HCT116 (cell line): ENCODE results near the gene EIF2A. TPM values are rescaled to one million over a fixed set of nuclear protein-coding genes. Genes with fewer than 3 reads are reported as not detected.
A peak's percentile ranks its signal among the peaks of the same experiment; 100 is the strongest.

Experiments
- ATAC-seq: fragments of 200-7000 bp; cut with Tn5 transposase; 2 replicates; pipeline ENCODE4 v1.9.1; 2020; ENCODE audit warnings: mild to moderate bottlenecking, moderate library complexity
- BruUV-seq: library from RNA; stranded (reverse); fragments of 400-500 nt; replicated peaks from 2 replicates; lab custom pipeline; 2021; lab: Mats Ljungman, UMichigan
- CTCF ChIA-PET: fragments of 300-600 bp; sonication (Branson Sonifier 250); formaldehyde crosslinking; loops from one replicate; lab custom pipeline; 2021; ENCODE audit warnings: antibody characterized with exemption; lab: Charles Lee
- POLR2A ChIA-PET: fragments of 300-600, 350-600 bp; sonication (Branson Sonifier 250); formaldehyde crosslinking; loops from one replicate; lab custom pipeline; 2021; ENCODE audit warnings: antibody characterized with exemption; lab: Charles Lee
- RAD21 ChIA-PET, 2 experiments: fragments of 300-600 bp; sonication (Branson Sonifier 250); formaldehyde crosslinking; loops; one replicate each; lab custom pipeline; 2023; ENCODE audit warnings: low total read pairs in 2 of 2; ENCODE audit not compliant: uncharacterized antibody in 2 of 2, unreplicated experiment in 2 of 2, low non-redundant PET in 1 of 2; lab: Charles Lee
- DNase-seq: peaks from one replicate; pipeline ENCODE4 v3.0.0-alpha.2; 2010; ENCODE audit warnings: low read depth, low spot score
- H2AFZ ChIP-seq: fragments of 200-600 bp; shearing (Covaris generic), sonication (generic); 2 replicates; pipeline ENCODE4 v1.6.1; 2017; ENCODE audit warnings: low read depth, mixed run types, mixed read lengths, antibody characterized with exemption, low read length; ENCODE audit not compliant: poor library complexity, severe bottlenecking
- H3K27ac ChIP-seq: 2 replicates; pipeline ENCODE4 v1.5.1; 2012; ENCODE audit warnings: low read depth, low read length
- H3K27me3 ChIP-seq: fragments of 200-600 bp; sonication (generic); 2 replicates; pipeline ENCODE4 v1.6.1; 2016; ENCODE audit warnings: mixed run types, low read length, mixed read lengths; ENCODE audit not compliant: insufficient read depth
- H3K36me3 ChIP-seq, 2 experiments: fragments of 200-500 bp in 1 of 2; fragments of 200-600 bp in 1 of 2; sonication (Bioruptor generic) in 1 of 2; sonication (generic) in 1 of 2; 2 replicates each; pipeline versions ENCODE4 v1.5.1 to v1.6.1; 2014 to 2016; ENCODE audit warnings: low read length in 2 of 2, inconsistent platforms in 1 of 2, mixed read lengths in 1 of 2, mixed run types in 1 of 2; ENCODE audit not compliant: insufficient read depth in 2 of 2, control insufficient read depth in 1 of 2
- H3K4me1 ChIP-seq, 2 experiments: fragments of 200-600 bp in 1 of 2; sonication (generic) in 1 of 2; 2 replicates each; pipeline versions ENCODE4 v1.5.1 to v1.6.1; 2012 to 2017; ENCODE audit warnings: low read length in 2 of 2, inconsistent platforms in 1 of 2, mild to moderate bottlenecking in 1 of 2, mixed read lengths in 1 of 2, mixed run types in 1 of 2, moderate library complexity in 1 of 2; ENCODE audit not compliant: insufficient read depth in 2 of 2, control insufficient read depth in 1 of 2
- H3K4me2 ChIP-seq: fragments of 200-600 bp; sonication (generic); 2 replicates; pipeline ENCODE4 v1.6.1; 2017; ENCODE audit warnings: mixed run types, low read length, mixed read lengths
- H3K4me3 ChIP-seq, 2 experiments: fragments of 200-600 bp in 1 of 2; sonication (generic) in 1 of 2; replicated peaks in 1 of 2; 2 replicates each; pipeline ENCODE4 v1.5.1; 2011 to 2016; ENCODE audit warnings: low read length in 2 of 2, control low read depth in 1 of 2, low read depth in 1 of 2, mild to moderate bottlenecking in 1 of 2, mixed read lengths in 1 of 2, mixed run types in 1 of 2
- H3K79me2 ChIP-seq: fragments of 200-600 bp; sonication (generic); 2 replicates; pipeline ENCODE4 v1.6.1; 2017; ENCODE audit warnings: mild to moderate bottlenecking, mixed run types, low read length, moderate library complexity, mixed read lengths; ENCODE audit not compliant: insufficient read depth
- H3K9ac ChIP-seq: fragments of 200-600 bp; sonication (generic); 2 replicates; pipeline ENCODE4 v1.6.1; 2016; ENCODE audit warnings: low read length, mixed read lengths
- H3K9me2 ChIP-seq: fragments of 200-600 bp; sonication (generic), shearing (Covaris generic); 2 replicates; pipeline ENCODE4 v1.6.1; 2017; ENCODE audit warnings: mixed run types, mild to moderate bottlenecking, moderate library complexity; ENCODE audit not compliant: insufficient read depth
- H3K9me3 ChIP-seq, 2 experiments: fragments of 200-500 bp in 1 of 2; fragments of 200-600 bp in 1 of 2; sonication (Bioruptor generic) in 1 of 2; sonication (generic) in 1 of 2; 2 replicates each; pipeline ENCODE4 v1.6.1; 2014 to 2017; ENCODE audit warnings: low read length in 2 of 2, mixed read lengths in 2 of 2, inconsistent platforms in 1 of 2, low read depth in 1 of 2, mild to moderate bottlenecking in 1 of 2, mixed run types in 1 of 2, moderate library complexity in 1 of 2; ENCODE audit not compliant: control insufficient read depth in 1 of 2, insufficient read depth in 1 of 2
- H4K20me1 ChIP-seq: fragments of 200-600 bp; sonication (generic), shearing (Covaris generic); 2 replicates; pipeline ENCODE4 v1.6.1; 2017; ENCODE audit warnings: mixed run types, mild to moderate bottlenecking, moderate library complexity; ENCODE audit not compliant: insufficient read depth
- EGR1 ChIP-seq: IDR thresholded peaks from 2 replicates; pipeline ENCODE4 v1.6.1; 2012; ENCODE audit warnings: low read depth
- ELF1 ChIP-seq: IDR thresholded peaks from 2 replicates; pipeline ENCODE4 v1.6.1; 2012; ENCODE audit warnings: low read depth, borderline replicate concordance
- EZH2 ChIP-seq: fragments of 200-600 bp; sonication (generic); IDR thresholded peaks from 2 replicates; pipeline ENCODE4 v1.6.1; 2017; ENCODE audit warnings: antibody characterized with exemption, mixed run types
- EZH2phosphoT487 ChIP-seq: fragments of 200-600 bp; IDR thresholded peaks from 2 replicates; pipeline ENCODE4 v1.6.1; 2018; ENCODE audit warnings: antibody characterized with exemption, borderline replicate concordance
- FOSL1 ChIP-seq: IDR thresholded peaks from 2 replicates; pipeline ENCODE4 v1.6.1; 2012; ENCODE audit warnings: low read depth
- JUND ChIP-seq: IDR thresholded peaks from 2 replicates; pipeline ENCODE4 v1.6.1; 2012
- POLR2AphosphoS5 ChIP-seq: IDR thresholded peaks from 2 replicates; pipeline ENCODE4 v1.6.1; 2011; ENCODE audit warnings: mild to moderate bottlenecking, low read depth, low read length, moderate library complexity
- SP1 ChIP-seq: IDR thresholded peaks from 2 replicates; pipeline ENCODE4 v1.6.1; 2012; ENCODE audit warnings: low read depth
- SRF ChIP-seq: IDR thresholded peaks from 2 replicates; pipeline ENCODE4 v1.6.1; 2012; ENCODE audit warnings: low read depth
- TCF7L2 ChIP-seq: IDR thresholded peaks from 2 replicates; pipeline ENCODE4 v1.7.0; 2011; ENCODE audit warnings: borderline replicate concordance, inconsistent platforms; ENCODE audit not compliant: insufficient read depth, insufficient read length; ENCODE audit errors: extremely low read depth
- YY1 ChIP-seq: IDR thresholded peaks from 2 replicates; pipeline ENCODE4 v1.6.1; 2011; ENCODE audit warnings: low read length, low read depth, moderate library complexity, mild to moderate bottlenecking; ENCODE audit not compliant: insufficient replicate concordance; ENCODE audit errors: extremely low read depth
- ZBTB33 ChIP-seq: IDR thresholded peaks from 2 replicates; pipeline ENCODE4 v1.6.1; 2011; ENCODE audit warnings: mild to moderate bottlenecking, low read length, moderate library complexity; ENCODE audit not compliant: insufficient replicate concordance; ENCODE audit errors: extremely low read depth
- intact Hi-C: fragments of 100-400 bp; cut with micrococcal nuclease; formaldehyde crosslinking; loops from 2 replicates; pipeline ENCODE4 v1.10.0; 2022
- total RNA-seq: library from RNA; stranded (reverse); gene quantifications from one replicate; pipeline ENCODE4 v1.2.1, GENCODE V29; 2021; ENCODE audit not compliant: unreplicated experiment
- TF ChIP-seq, protein P1 (sequence below): IDR thresholded peaks from 2 replicates; pipeline ENCODE4 v1.6.1; 2012
- TF ChIP-seq, protein P2 (sequence below), 3 experiments: fragments of 200-600 bp in 1 of 3; sonication (generic) in 1 of 3; IDR thresholded peaks in 2 of 3; conservative IDR thresholded peaks in 1 of 3; 2 replicates each; pipeline ENCODE4 v1.5.1; 2012 to 2017; ENCODE audit warnings: low read depth in 2 of 3, low read length in 2 of 3, antibody characterized with exemption in 1 of 3, borderline replicate concordance in 1 of 3, control low read depth in 1 of 3, mild to moderate bottlenecking in 1 of 3, mixed read lengths in 1 of 3, mixed run types in 1 of 3, moderate library complexity in 1 of 3; ENCODE audit not compliant: insufficient read depth in 1 of 3

EIF2A gene
- total RNA-seq, 1 experiment from 2014 or later: 126 TPM

DNA sequence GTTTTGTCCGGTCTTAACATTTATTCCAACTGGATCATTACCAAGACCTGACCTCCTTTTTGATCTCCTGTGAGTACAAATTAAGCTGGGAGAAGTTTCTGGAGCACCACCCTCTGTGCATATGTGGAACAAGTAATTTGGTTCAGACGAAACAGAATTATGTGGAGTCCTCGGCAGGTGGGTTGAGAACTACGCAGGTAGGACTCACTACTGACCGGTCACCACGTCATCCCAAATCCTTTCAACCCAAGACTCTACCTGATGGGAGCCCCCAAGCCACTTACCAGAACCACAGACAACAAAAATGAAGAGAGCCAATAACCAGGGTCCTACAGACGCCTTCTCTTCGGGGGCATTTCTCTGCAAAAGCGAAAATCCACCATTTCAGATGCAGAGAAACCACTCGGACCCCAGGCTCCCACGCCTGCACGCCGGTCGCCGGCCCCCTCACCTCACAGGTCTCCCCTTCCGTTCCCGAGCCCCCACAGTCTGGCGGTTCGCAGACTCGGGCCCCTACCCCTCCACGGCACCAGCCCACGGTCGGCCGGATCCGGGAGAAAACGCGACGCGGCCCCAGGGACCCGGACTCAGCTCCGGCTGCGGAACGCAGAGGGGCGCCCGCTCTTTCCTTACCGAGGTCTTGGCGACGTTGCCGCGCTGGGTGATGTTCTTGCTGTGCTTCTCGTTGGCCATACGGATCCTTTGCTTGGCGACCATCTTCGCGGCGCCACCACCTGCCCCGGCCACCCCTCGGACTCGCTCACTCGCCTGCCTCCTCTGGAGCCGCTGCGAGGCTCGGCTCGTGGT lies 965 bp upstream of the EIF2A start:
- H3K4me2 ChIP-seq: peak overlapping the region; percentile 81
- CTCF ChIA-PET: no interaction called here
- no peak overlapping the region for H2AFZ ChIP-seq
- no peaks in the 10 kb centered on the region for H4K20me1 ChIP-seq
- peak overlapping the region; percentile 94 to 96 for H3K4me3 ChIP-seq
- ATAC-seq: no peak; the same call in 1 of the 2 replicates
- intact Hi-C loops: loop anchor here (5.0 kb wide), 2 partner anchors 57 to 217 kb away; partner anchors contain the start of genes SELENOT and SIAH2
- H3K27ac ChIP-seq: peak overlapping the region; percentile 90
- no peaks in the 10 kb centered on the region for H3K9me2 ChIP-seq
- H3K36me3 ChIP-seq: peaks cover 13 to 25% of the 10 kb centered on the region in 2 experiments; a peak in 2 of 4 replicates
- H3K9ac ChIP-seq: peak overlapping the region; percentile 95
- POLR2A ChIA-PET: interaction anchor here (1.0 to 1.6 kb wide), 3 partner anchors 8 to 218 kb away, joined by 3 to 4 read pairs (median 3); no protein-coding TSS in a partner anchor
- peaks cover 88% of the 10 kb centered on the region for H3K79me2 ChIP-seq
- TF ChIP-seq EZH2phosphoT487 (no peak), YY1 (no peak), ELF1 (no peak), ZBTB33 (no peak), TCF7L2 (no peak), POLR2AphosphoS5 (no peak), EGR1 (no peak), SRF (no peak), JUND (no peak), EZH2 (no peak), SP1 (no peak), FOSL1 (no peak)
- TF ChIP-seq, protein P1, sequence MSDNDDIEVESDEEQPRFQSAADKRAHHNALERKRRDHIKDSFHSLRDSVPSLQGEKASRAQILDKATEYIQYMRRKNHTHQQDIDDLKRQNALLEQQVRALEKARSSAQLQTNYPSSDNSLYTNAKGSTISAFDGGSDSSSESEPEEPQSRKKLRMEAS: no peak
- TF ChIP-seq, protein P2, sequence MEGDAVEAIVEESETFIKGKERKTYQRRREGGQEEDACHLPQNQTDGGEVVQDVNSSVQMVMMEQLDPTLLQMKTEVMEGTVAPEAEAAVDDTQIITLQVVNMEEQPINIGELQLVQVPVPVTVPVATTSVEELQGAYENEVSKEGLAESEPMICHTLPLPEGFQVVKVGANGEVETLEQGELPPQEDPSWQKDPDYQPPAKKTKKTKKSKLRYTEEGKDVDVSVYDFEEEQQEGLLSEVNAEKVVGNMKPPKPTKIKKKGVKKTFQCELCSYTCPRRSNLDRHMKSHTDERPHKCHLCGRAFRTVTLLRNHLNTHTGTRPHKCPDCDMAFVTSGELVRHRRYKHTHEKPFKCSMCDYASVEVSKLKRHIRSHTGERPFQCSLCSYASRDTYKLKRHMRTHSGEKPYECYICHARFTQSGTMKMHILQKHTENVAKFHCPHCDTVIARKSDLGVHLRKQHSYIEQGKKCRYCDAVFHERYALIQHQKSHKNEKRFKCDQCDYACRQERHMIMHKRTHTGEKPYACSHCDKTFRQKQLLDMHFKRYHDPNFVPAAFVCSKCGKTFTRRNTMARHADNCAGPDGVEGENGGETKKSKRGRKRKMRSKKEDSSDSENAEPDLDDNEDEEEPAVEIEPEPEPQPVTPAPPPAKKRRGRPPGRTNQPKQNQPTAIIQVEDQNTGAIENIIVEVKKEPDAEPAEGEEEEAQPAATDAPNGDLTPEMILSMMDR (IDR thresholded peaks at IDR 0.05 in 2 of 3, conservative IDR thresholded peaks at IDR 0.05 in 1 of 3; ENCODE audit: borderline replicate concordance in 1 of 3, insufficient read depth in 1 of 3, low read depth in 2 of 3, low read length in 2 of 3): no peak
- RAD21 ChIA-PET: no interaction called here
- no peak for DNase-seq
- BruUV-seq: no TSS peak
- H3K27me3 ChIP-seq: no peaks in the 10 kb centered on the region
- H3K9me3 ChIP-seq: no peaks in the 10 kb centered on the region
- peaks cover 5 to 20% of the 10 kb centered on the region in 2 experiments for H3K4me1 ChIP-seq
